ENCODE results near the gene TBL1X. TPM values are rescaled to one million over a fixed set of nuclear protein-coding genes. Genes with fewer than 3 reads are reported as not detected.
A peak's percentile ranks its signal among the peaks of the same experiment; 100 is the strongest.

TBL1X gene
- total RNA-seq, 1 experiment from 2014 or later = 31.9 TPM

- BruUV-seq (replicated peaks) = no TSS peak
- POLR2A ChIA-PET (ENCODE audit: unreplicated experiment) = no interaction called here
- intact Hi-C loops (cut with micrococcal nuclease) = no loop called here
- ATAC-seq = no peak
- no peaks in the 10 kb centered on the region for H3K9me2 ChIP-seq (replicated peaks; ENCODE audit: low read length)
- H3F3A ChIP-seq (ENCODE audit: low read length, unreplicated experiment) = no peaks in the 10 kb centered on the region
- H3K9ac ChIP-seq (ENCODE audit: low read length) = no peak overlapping the region
- H3K4me1 ChIP-seq (ENCODE audit: insufficient read depth, low read length) = peaks cover 11% of the 10 kb centered on the region
- H3K4me3 ChIP-seq (ENCODE audit: low read length) = no peak overlapping the region
- H3K9me3 ChIP-seq (ENCODE audit: low read length) = no peaks in the 10 kb centered on the region
- TF ChIP-seq EZH2 (IDR thresholded peaks at IDR 0.05; ENCODE audit: low read length, unreplicated experiment) = no peak
- TF ChIP-seq CTCF (conservative IDR thresholded peaks at IDR 0.05; ENCODE audit: low read depth, low read length) = no peak
- no peak for TF ChIP-seq EZH2phosphoT487 (IDR thresholded peaks at IDR 0.05; ENCODE audit: borderline replicate concordance, low read length)
- no peak overlapping the region for H2AFZ ChIP-seq (ENCODE audit: low read length)
- H4K20me1 ChIP-seq (ENCODE audit: low read length) = 0 out of 2 replicates have a peak, but pooled peaks cover 6% of the 10 kb centered on the region
- CTCF ChIA-PET = no interaction called here
- H3K4me2 ChIP-seq (ENCODE audit: low read length) = no peak overlapping the region
- no peaks in the 10 kb centered on the region for H3K27me3 ChIP-seq (ENCODE audit: low read length)
- no peak for DNase-seq
- H3K27ac ChIP-seq (ENCODE audit: low read length) = no peak overlapping the region
- H3K36me3 ChIP-seq (ENCODE audit: low read depth, low read length) = no peaks in the 10 kb centered on the region
- H3K79me2 ChIP-seq (ENCODE audit: low read length) = peaks cover 95% of the 10 kb centered on the region
Measured at GRCh38 chrX:9557091-9557490, 92.2 kb downstream of the TBL1X start.

DNA sequence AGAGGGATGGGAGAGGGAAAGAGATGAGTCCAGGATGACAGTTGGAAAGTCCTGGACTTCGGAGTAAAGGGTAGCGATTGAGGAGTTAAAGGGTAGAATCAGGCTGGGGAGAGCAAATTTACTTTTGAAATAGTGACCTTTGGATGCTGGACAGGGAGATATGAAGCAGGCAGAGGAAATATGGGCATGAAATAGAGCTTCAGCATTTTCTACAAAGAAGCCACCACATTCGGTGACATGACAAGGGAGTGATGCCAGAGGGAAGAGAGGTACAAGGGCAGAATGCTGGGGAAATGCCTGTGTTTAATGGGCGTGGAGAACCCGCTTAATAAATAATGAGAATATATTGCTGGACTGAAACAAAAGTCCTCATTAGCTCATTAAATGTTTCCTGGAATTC lies 92.7 kb downstream of the TBL1X start:
- Histone ChIP-seq H3K27ac (ENCODE audit: low read length) (no peak overlapping the region), H3K9me3 (ENCODE audit: low read length) (no peaks in the 10 kb centered on the region), H3K79me2 (ENCODE audit: low read length) (peaks cover 92% of the 10 kb centered on the region), H3K4me2 (ENCODE audit: low read length) (no peak overlapping the region), H3K9me2 (replicated peaks; ENCODE audit: low read length) (no peaks in the 10 kb centered on the region), H4K20me1 (ENCODE audit: low read length) (0 out of 2 replicates have a peak, but pooled peaks cover 6% of the 10 kb centered on the region), H2AFZ (ENCODE audit: low read length) (no peak overlapping the region), H3K27me3 (ENCODE audit: low read length) (no peaks in the 10 kb centered on the region), H3K36me3 (ENCODE audit: low read depth, low read length) (no peaks in the 10 kb centered on the region; the same call in 1 of the 2 replicates), H3K9ac (ENCODE audit: low read length) (no peak overlapping the region), H3K4me1 (ENCODE audit: insufficient read depth, low read length) (peaks cover 14% of the 10 kb centered on the region), H3K4me3 (ENCODE audit: low read length) (no peak overlapping the region), H3F3A (ENCODE audit: low read length, unreplicated experiment) (no peaks in the 10 kb centered on the region)
- TF ChIP-seq EZH2 (IDR thresholded peaks at IDR 0.05; ENCODE audit: low read length, unreplicated experiment) = no peak
- no peak for TF ChIP-seq EZH2phosphoT487 (IDR thresholded peaks at IDR 0.05; ENCODE audit: borderline replicate concordance, low read length)
- no peak for TF ChIP-seq CTCF (conservative IDR thresholded peaks at IDR 0.05; ENCODE audit: low read depth, low read length)
- ATAC-seq (no peak), DNase-seq (no peak)
- BruUV-seq (replicated peaks) = no TSS peak
- ChIA-PET CTCF (no interaction called here), POLR2A (ENCODE audit: unreplicated experiment) (no interaction called here)
- intact Hi-C loops (cut with micrococcal nuclease) = no loop called here

DNA sequence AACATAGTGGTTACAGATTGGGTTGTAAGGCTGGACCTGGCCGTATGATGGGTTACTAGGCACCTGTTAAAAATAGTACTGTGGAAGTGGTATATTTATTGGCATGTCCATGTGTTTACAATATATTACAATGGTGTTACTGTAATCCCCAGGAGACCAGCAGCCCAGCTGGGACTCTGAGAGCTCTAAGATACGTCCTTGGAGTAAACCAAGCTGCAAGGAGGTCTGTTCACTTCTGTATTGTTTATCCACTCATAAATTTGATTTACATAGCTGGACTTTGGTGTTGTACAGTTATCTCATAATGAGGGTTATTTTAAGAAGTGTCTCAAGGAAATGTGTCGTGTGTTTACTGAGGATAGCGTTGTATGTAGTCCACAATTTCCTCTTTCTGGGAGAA lies 93.8 kb downstream of the TBL1X start:
- TF ChIP-seq CTCF (conservative IDR thresholded peaks at IDR 0.05; ENCODE audit: low read depth, low read length) (no peak), EZH2 (IDR thresholded peaks at IDR 0.05; ENCODE audit: low read length, unreplicated experiment) (no peak), EZH2phosphoT487 (IDR thresholded peaks at IDR 0.05; ENCODE audit: borderline replicate concordance, low read length) (no peak)
- ATAC-seq (peak; percentile 37; the same call in 1 of the 2 replicates), DNase-seq (no peak)
- Histone ChIP-seq H3K27ac (ENCODE audit: low read length) (no peak overlapping the region), H3K4me1 (ENCODE audit: insufficient read depth, low read length) (peaks cover 21% of the 10 kb centered on the region), H3K36me3 (ENCODE audit: low read depth, low read length) (no peaks in the 10 kb centered on the region; the same call in 1 of the 2 replicates), H3K4me2 (ENCODE audit: low read length) (no peak overlapping the region), H3K9me3 (ENCODE audit: low read length) (no peaks in the 10 kb centered on the region), H3K4me3 (ENCODE audit: low read length) (no peak overlapping the region), H4K20me1 (ENCODE audit: low read length) (0 out of 2 replicates have a peak, but pooled peaks cover 6% of the 10 kb centered on the region), H2AFZ (ENCODE audit: low read length) (no peak overlapping the region), H3K9me2 (replicated peaks; ENCODE audit: low read length) (no peaks in the 10 kb centered on the region), H3K79me2 (ENCODE audit: low read length) (peaks cover 92% of the 10 kb centered on the region), H3F3A (ENCODE audit: low read length, unreplicated experiment) (no peaks in the 10 kb centered on the region), H3K9ac (ENCODE audit: low read length) (no peak overlapping the region), H3K27me3 (ENCODE audit: low read length) (no peaks in the 10 kb centered on the region)
- intact Hi-C loops (cut with micrococcal nuclease) = no loop called here
- POLR2A ChIA-PET (ENCODE audit: unreplicated experiment) = no interaction called here
- CTCF ChIA-PET = no interaction called here
- BruUV-seq (replicated peaks) = no TSS peak
